ENCODE measurements around the gene MAVS. TPM values are rescaled to one million over a fixed set of nuclear protein-coding genes. Genes with fewer than 3 reads are reported as not detected.
A peak's percentile ranks its signal among the peaks of the same experiment; 100 is the strongest.

MAVS gene
- total RNA-seq, 3 donors from 2014 or later: 25.5 to 26.2 (median 25.6) TPM

GRCh38 chr20:3808544-3808943, 38.1 kb upstream of the MAVS start:
- peaks cover 22% of the 10 kb centered on the region for H3K36me3 Mint-ChIP-seq (ENCODE audit: insufficient read depth)

GRCh38 chr20:3811467-3812258, 35.0 kb upstream of the MAVS start:
- Mint-ChIP-seq H3K27me3 (ENCODE audit: low read depth) (no peaks in the 10 kb centered on the region), H3K9me3 (no peaks in the 10 kb centered on the region), H3K4me1 (ENCODE audit: low read depth) (peaks cover 78% of the 10 kb centered on the region), H3K4me3 (peak overlapping the region; percentile 81), H3K36me3 (ENCODE audit: insufficient read depth) (no peaks in the 10 kb centered on the region)
- ATAC-seq: peak; percentile 93 to 94
- DNase-seq: peak; percentile 91

More at GRCh38 chr20:3808544-3808943, 38.1 kb upstream of the MAVS start:
- H3K4me3 Mint-ChIP-seq: no peak overlapping the region
- DNase-seq: no peak
- H3K9me3 Mint-ChIP-seq: no peaks in the 10 kb centered on the region
- no peak for ATAC-seq
- H3K4me1 Mint-ChIP-seq (ENCODE audit: low read depth): peaks cover 73% of the 10 kb centered on the region
- H3K27me3 Mint-ChIP-seq (ENCODE audit: low read depth): no peaks in the 10 kb centered on the region

DNA sequence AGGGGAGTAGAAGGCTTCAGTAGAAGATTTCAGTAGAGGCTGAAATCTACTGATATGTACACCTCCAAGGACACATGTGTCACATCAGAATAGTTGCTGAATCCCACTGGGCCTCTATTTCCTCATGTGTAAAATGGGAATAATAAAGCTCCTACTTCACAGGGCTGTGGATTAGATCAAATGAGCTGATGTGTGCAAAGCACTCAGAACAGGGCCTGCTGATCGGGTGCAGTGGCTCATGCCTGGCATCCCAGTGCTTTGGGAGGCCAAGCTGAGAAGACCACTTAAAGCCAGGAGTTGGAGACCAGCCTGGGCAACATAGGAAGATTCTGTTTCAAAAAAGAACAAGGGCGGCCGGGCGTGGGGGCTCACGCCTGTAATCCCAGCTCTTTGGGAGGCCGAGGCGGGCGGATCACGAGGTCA, 34.4 kb upstream of the MAVS start:
- Mint-ChIP-seq H3K36me3 (ENCODE audit: insufficient read depth) (no peaks in the 10 kb centered on the region), H3K4me1 (ENCODE audit: low read depth) (peaks cover 73% of the 10 kb centered on the region), H3K27me3 (ENCODE audit: low read depth) (no peaks in the 10 kb centered on the region), H3K9me3 (no peaks in the 10 kb centered on the region), H3K4me3 (peak overlapping the region; percentile 81)
- no peak for ATAC-seq
- no peak for DNase-seq

- no peaks in the 10 kb centered on the region for H3K36me3 Mint-ChIP-seq (ENCODE audit: insufficient read depth)
- ATAC-seq: no peak
- peaks cover 63% of the 10 kb centered on the region for H3K4me1 Mint-ChIP-seq (ENCODE audit: low read depth)
- no peaks in the 10 kb centered on the region for H3K27me3 Mint-ChIP-seq (ENCODE audit: low read depth)
- H3K4me3 Mint-ChIP-seq: no peak overlapping the region
- no peak for DNase-seq
- H3K9me3 Mint-ChIP-seq: no peaks in the 10 kb centered on the region
These were observed 33.4 kb upstream of the MAVS start for GRCh38 chr20:3812975-3813847.

- Mint-ChIP-seq H3K27me3 (ENCODE audit: low read depth) (no peaks in the 10 kb centered on the region), H3K36me3 (ENCODE audit: insufficient read depth) (no peaks in the 10 kb centered on the region), H3K9me3 (no peaks in the 10 kb centered on the region), H3K4me1 (ENCODE audit: low read depth) (peaks cover 68% of the 10 kb centered on the region), H3K4me3 (no peak overlapping the region)
- ATAC-seq (no peak), DNase-seq (no peak)
These were observed 32.6 kb upstream of the MAVS start for GRCh38 chr20:3813848-3814581.

DNA sequence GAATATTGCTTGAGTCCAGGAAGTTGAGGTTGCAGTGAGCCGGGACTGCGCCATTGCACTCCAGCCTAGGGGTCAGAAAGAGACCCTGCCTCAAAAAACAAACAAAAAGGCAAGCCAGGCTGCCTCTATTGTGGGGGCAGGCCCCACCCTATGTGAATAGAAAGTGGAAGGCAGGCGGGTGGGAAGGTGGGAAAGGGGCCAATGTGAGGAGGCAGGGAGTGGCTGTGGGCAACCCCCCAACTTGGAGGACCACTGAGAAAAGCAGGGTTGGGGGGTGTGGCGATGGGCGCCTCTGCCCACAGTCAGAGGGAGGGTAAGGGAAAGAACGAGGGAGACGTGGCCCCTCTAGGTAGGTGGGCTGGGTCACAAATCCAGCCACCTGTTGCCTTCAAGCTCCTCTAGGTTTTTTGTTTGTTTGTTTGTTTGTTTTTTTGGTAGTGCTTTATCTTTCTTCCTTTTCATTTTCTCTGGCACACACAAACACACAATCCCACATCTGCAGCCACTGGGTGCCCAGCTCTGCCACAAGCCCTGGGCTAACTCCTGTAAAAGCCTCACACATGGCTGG, 31.6 kb upstream of the MAVS start:
- Mint-ChIP-seq H3K9me3 (no peaks in the 10 kb centered on the region), H3K4me1 (ENCODE audit: low read depth) (peaks cover 74% of the 10 kb centered on the region), H3K36me3 (ENCODE audit: insufficient read depth) (no peaks in the 10 kb centered on the region), H3K4me3 (no peak overlapping the region), H3K27me3 (ENCODE audit: low read depth) (no peaks in the 10 kb centered on the region)
- DNase-seq: no peak
- no peak for ATAC-seq

- peak overlapping the region; percentile 60 for H3K4me3 Mint-ChIP-seq
- no peaks in the 10 kb centered on the region for H3K9me3 Mint-ChIP-seq
- H3K4me1 Mint-ChIP-seq (ENCODE audit: low read depth): peaks cover 66% of the 10 kb centered on the region
- DNase-seq: no peak
- no peaks in the 10 kb centered on the region for H3K27me3 Mint-ChIP-seq (ENCODE audit: low read depth)
- no peaks in the 10 kb centered on the region for H3K36me3 Mint-ChIP-seq (ENCODE audit: insufficient read depth)
- ATAC-seq: no peak
These were observed 30.8 kb upstream of the MAVS start for GRCh38 chr20:3815703-3816315.

DNA sequence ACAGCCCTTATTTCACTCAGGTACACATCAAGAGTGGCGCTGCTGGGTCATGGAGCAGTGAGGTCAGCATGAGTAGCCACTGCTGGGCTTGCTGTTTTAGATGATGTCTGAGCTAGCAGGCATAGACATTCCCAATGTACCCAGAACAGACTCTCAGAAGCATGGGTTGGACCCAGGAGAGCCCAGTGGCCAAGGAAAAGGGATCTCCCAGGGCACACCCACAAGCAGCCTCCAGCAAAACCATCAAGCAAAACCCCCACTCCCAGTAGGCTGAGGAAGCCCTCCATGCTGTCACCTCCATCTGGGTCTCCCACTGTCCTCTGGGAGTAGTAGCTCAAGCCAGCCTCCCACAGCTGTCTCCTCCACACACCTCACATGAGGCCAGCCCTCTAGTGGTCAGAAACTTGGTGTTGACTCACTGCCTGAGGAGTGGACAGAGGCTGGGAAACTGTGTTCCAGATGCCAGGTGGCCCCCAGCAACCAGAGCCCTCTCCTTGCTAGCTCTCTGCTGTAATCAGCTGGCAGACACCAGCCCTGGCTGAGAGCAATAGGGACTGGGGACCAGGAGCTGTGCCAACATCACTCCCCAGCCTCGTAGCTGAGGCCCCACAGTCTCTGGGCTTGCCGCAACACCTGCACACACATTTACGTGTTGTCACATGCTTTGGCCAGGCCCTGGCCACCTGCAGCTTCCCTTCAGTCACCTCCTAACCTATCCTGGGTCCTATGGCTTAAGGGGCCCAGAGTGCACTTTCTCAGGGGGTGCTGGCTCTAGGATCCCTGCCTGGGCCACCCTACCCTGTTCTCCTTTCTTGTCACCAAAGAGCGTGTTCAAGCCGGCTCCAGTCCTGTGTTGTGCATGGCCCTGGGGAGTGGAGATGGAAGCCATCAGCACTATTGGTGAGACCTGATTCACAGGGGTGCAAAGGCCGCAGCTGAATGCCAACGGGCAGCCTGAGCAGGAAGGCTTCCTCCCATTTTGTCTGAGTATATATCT, 28.2 kb upstream of the MAVS start:
- peaks cover 49% of the 10 kb centered on the region for H3K4me1 Mint-ChIP-seq (ENCODE audit: low read depth)
- DNase-seq: no peak
- ATAC-seq: no peak
- peak overlapping the region; percentile 11 for H3K4me3 Mint-ChIP-seq
- H3K9me3 Mint-ChIP-seq: no peaks in the 10 kb centered on the region
- no peaks in the 10 kb centered on the region for H3K27me3 Mint-ChIP-seq (ENCODE audit: low read depth)
- peaks cover 4% of the 10 kb centered on the region for H3K36me3 Mint-ChIP-seq (ENCODE audit: insufficient read depth)

DNA sequence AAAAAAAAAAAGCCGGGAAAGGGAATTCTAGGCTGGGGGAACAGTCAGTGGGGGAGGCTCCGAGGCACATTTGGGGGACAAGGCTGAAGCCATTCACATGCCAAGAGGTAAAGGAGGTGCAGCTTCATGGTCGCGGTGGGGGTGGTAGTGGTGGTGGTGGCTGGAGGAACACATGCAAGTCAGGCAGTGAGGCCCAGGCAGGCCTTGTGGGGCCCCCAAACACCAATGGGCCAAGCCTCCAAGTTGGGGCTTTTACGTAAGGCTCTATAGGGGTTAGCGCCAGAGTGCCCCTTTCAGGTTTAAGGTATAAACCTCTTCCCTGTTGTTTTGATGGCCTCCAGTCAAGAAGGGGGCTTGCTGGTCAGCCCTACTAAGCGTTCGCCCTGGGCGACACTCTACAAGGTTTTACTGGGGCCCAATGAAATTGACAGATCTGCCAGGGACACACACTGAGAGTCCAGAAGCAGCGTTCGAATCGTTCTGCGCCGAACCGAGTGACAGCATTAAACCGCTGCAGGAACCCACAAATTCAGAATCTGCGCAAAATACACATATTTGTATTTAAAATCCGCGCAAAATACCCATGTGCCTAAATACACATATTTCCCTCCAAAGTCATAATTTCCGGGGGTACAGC, 27.1 kb upstream of the MAVS start:
- no peak for ATAC-seq
- H3K4me1 Mint-ChIP-seq (ENCODE audit: low read depth): peaks cover 44% of the 10 kb centered on the region
- no peak for DNase-seq
- H3K27me3 Mint-ChIP-seq (ENCODE audit: low read depth): no peaks in the 10 kb centered on the region
- peak overlapping the region; percentile 84 for H3K4me3 Mint-ChIP-seq
- peaks cover 4% of the 10 kb centered on the region for H3K36me3 Mint-ChIP-seq (ENCODE audit: insufficient read depth)
- H3K9me3 Mint-ChIP-seq: no peaks in the 10 kb centered on the region

GRCh38 chr20:3820048-3820900, 26.4 kb upstream of the MAVS start, which contains the start of gene AP5S1:
Gene AP5S1, plus strand, starts transcription at chr20:3820547. Its CDS starts 1,571 bp downstream, at chr20:3822118.
- no peaks in the 10 kb centered on the region for H3K9me3 Mint-ChIP-seq
- H3K36me3 Mint-ChIP-seq (ENCODE audit: insufficient read depth): peaks cover 4% of the 10 kb centered on the region
- ATAC-seq (peak; percentile 91 to 93), DNase-seq (peak; percentile 86)
- no peaks in the 10 kb centered on the region for H3K27me3 Mint-ChIP-seq (ENCODE audit: low read depth)
- H3K4me3 Mint-ChIP-seq: peak within 1 kb of the TSS; percentile 84
- H3K4me1 Mint-ChIP-seq (ENCODE audit: low read depth): peaks cover 37% of the 10 kb centered on the region

DNA sequence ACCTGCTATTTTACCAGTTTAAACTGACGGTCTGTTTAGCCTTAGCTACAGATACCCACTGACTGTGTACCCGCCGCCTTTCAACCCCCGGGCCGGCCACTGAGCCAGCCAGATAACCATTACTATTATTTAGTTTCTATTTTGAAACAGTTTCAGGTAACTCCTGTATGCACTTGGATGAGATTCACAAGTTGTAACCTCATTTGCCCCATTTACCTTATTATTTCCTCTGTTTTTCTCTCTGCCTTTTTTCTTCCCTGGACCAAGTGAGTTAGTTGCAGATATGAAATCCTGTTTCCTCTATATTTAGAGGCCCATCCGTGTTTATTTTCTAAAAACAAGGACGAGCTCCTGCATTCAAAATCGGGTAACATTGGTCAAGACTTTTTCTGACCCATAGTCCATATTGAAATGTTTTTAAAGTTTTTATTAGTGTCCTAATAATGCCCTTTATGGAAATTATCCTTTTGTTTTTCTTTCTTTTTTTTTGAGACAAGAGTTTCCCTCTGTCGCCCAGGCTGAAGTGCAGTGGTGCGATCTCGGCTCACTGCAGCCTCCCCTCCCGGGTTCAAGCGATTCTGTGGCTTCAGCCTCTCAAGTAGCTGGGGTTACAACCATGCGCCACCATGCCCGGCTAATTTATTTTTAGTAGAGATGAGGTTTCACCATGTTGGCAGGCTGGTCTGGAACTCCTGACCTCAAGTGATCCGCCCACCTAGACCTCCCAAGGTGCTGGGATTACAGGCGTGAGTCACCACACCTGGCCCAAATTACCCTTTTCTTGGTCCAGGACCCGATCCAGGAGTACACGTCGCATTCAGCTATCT, 25.5 kb upstream of the MAVS start:
- Mint-ChIP-seq H3K27me3 (ENCODE audit: low read depth) (no peaks in the 10 kb centered on the region), H3K4me3 (peak overlapping the region; percentile 84), H3K4me1 (ENCODE audit: low read depth) (peaks cover 29% of the 10 kb centered on the region), H3K9me3 (no peaks in the 10 kb centered on the region), H3K36me3 (ENCODE audit: insufficient read depth) (peaks cover 5% of the 10 kb centered on the region)
- ATAC-seq (no peak), DNase-seq (no peak)

Data from activated T-cell treated with anti-CD3 and anti-CD28 coated beads, Interleukin-2, amount 50 U/mL, for 4 hours (primary cell).